Activated CD4-positive, alpha-beta T cell treated with anti-CD3 and anti-CD28 coated beads for 1 hour (primary cell): Measurements from ENCODE around the gene EDIL3.
"Not testable (repeated sequence)": the region's sequence is repeated elsewhere in the genome, so short reads cannot be mapped to it uniquely, and the experiment has no call there.

Experiments
- DNase-seq: peaks from one replicate; pipeline ENCODE4 v3.0.0-alpha.2; 2020

The EDIL3 gene

GRCh38 chr5:84045964-84046363, 338.7 kb downstream of the EDIL3 start:
- DNase-seq: no peak

GRCh38 chr5:84036842-84037241, 347.8 kb downstream of the EDIL3 start:
- DNase-seq: no peak

GRCh38 chr5:84032324-84032723, 352.4 kb downstream of the EDIL3 start:
- no peak for DNase-seq

GRCh38 chr5:84028093-84028492, 356.6 kb downstream of the EDIL3 start:
- no peak for DNase-seq

- DNase-seq: not testable (repeated sequence)
Observed at GRCh38 chr5:84018521-84018920, 366.2 kb downstream of the EDIL3 start.

- no peak for DNase-seq
Observed at GRCh38 chr5:84017523-84018172, 367.0 kb downstream of the EDIL3 start.

- no peak for DNase-seq
Observed at GRCh38 chr5:84016085-84016484, 368.6 kb downstream of the EDIL3 start.

- no peak for DNase-seq
Observed at GRCh38 chr5:84014966-84015365, 369.7 kb downstream of the EDIL3 start.

GRCh38 chr5:83993803-83994202, 390.9 kb downstream of the EDIL3 start:
- DNase-seq: no peak

GRCh38 chr5:83991566-83992224, 393.0 kb downstream of the EDIL3 start:
- no peak for DNase-seq

GRCh38 chr5:83988293-83988685, 396.4 kb downstream of the EDIL3 start:
- DNase-seq: no peak

GRCh38 chr5:83987513-83988292, 397.0 kb downstream of the EDIL3 start:
- no peak for DNase-seq

- DNase-seq: no peak
Observed at GRCh38 chr5:83983852-83984251, 400.8 kb downstream of the EDIL3 start.

GRCh38 chr5:83973925-83974815, 410.5 kb downstream of the EDIL3 start:
- no peak for DNase-seq

GRCh38 chr5:83972909-83973308, 411.8 kb downstream of the EDIL3 start:
- DNase-seq: no peak

GRCh38 chr5:83972236-83972635, 412.4 kb downstream of the EDIL3 start:
- no peak for DNase-seq

- no peak for DNase-seq
Observed at GRCh38 chr5:83967417-83967816, 417.3 kb downstream of the EDIL3 start.

GRCh38 chr5:83965441-83965840, 419.2 kb downstream of the EDIL3 start:
- DNase-seq: no peak

- DNase-seq: no peak
Observed at GRCh38 chr5:83964271-83964670, 420.4 kb downstream of the EDIL3 start.

- no peak for DNase-seq
Observed at GRCh38 chr5:83957188-83957587, 427.5 kb downstream of the EDIL3 start.

- DNase-seq: no peak
Observed at GRCh38 chr5:83956386-83956785, 428.3 kb downstream of the EDIL3 start.

- DNase-seq: no peak
Observed at GRCh38 chr5:83955916-83956315, 428.8 kb downstream of the EDIL3 start.

- no peak for DNase-seq
Observed at GRCh38 chr5:83947763-83948162, 436.9 kb downstream of the EDIL3 start.
